K562 (cell line): ENCODE results near the gene GPR35. TPM values are rescaled to one million over a fixed set of nuclear protein-coding genes. Genes with fewer than 3 reads are reported as not detected.

Source experiments
- ATF7 ChIP-seq: fragments of 450-650 bp; IDR thresholded peaks from 2 replicates; pipeline ENCODE4 v1.7.1; 2014; ENCODE audit warnings: mild to moderate bottlenecking, moderate library complexity
- BRD9 ChIP-seq: fragments of 450-650 bp; IDR thresholded peaks from 2 replicates; pipeline ENCODE4 v1.6.1; 2018; ENCODE audit warnings: low read depth; ENCODE audit not compliant: partially characterized antibody
- DPF2 ChIP-seq: fragments of 450-650 bp; IDR thresholded peaks from 2 replicates; pipeline ENCODE4 v1.6.1; 2016
- E2F3 ChIP-seq: fragments of 250-450 bp; sonication (Bioruptor Pico); IDR thresholded peaks from 2 replicates; pipeline ENCODE4 v1.4.0; 2020; ENCODE audit warnings: mild to moderate bottlenecking
- E2F5 ChIP-seq: sonication (generic); formaldehyde crosslinking; IDR thresholded peaks from 2 replicates; pipeline ENCODE4 v1.8.0; 2022; ENCODE audit warnings: mild to moderate bottlenecking, missing genetic modification reagents
- HOXB6 ChIP-seq: fragments of 250-450 bp; sonication (Bioruptor Pico); IDR thresholded peaks from 2 replicates; pipeline ENCODE4 v1.5.1; 2022; ENCODE audit warnings: mild to moderate bottlenecking, borderline replicate concordance
- LCOR ChIP-seq: sonication (generic); formaldehyde crosslinking; IDR thresholded peaks from 2 replicates; pipeline ENCODE4 v1.8.0; 2022; ENCODE audit warnings: mild to moderate bottlenecking, missing genetic modification reagents
- MEF2D ChIP-seq: conservative IDR thresholded peaks from 2 replicates; pipeline ENCODE4 v1.6.1; 2016; ENCODE audit warnings: low read depth, missing genetic modification characterization, missing compliant biosample characterization
- MITF ChIP-seq: IDR thresholded peaks from 2 replicates; pipeline ENCODE4 v1.6.1; 2014; ENCODE audit warnings: antibody characterized with exemption
- MTA3 ChIP-seq: fragments of 450-650 bp; formaldehyde crosslinking; IDR thresholded peaks from 2 replicates; pipeline ENCODE4 v1.6.1; 2017; ENCODE audit warnings: mild to moderate bottlenecking, borderline replicate concordance
- MXI1 ChIP-seq: IDR thresholded peaks from 2 replicates; pipeline ENCODE4 v1.6.1; 2011; ENCODE audit warnings: low read depth, mild to moderate bottlenecking, improper control_type of control experiment, low read length
- PHF21A ChIP-seq: fragments of 450-650 bp; IDR thresholded peaks from 2 replicates; pipeline ENCODE4 v1.6.1; 2017; ENCODE audit warnings: low read depth, borderline replicate concordance
- RBM14 ChIP-seq: fragments of 200-400 bp; formaldehyde crosslinking; IDR thresholded peaks from 2 replicates; pipeline ENCODE4 v1.6.1; 2018; ENCODE audit warnings: low read depth, mild to moderate bottlenecking, low read length, moderate library complexity, borderline replicate concordance; ENCODE audit not compliant: insufficient read depth
- TAF9B ChIP-seq: fragments of 450-650 bp; IDR thresholded peaks from 2 replicates; pipeline ENCODE4 v1.6.1; 2018; ENCODE audit warnings: mild to moderate bottlenecking; ENCODE audit not compliant: partially characterized antibody
- TEAD1 ChIP-seq, 2 experiments: fragments of 450-650 bp in 1 of 2; sonication (generic) in 1 of 2; formaldehyde crosslinking; IDR thresholded peaks; 2 replicates each; pipeline versions ENCODE4 v1.4.0 to v1.8.0; 2020 to 2022; ENCODE audit warnings: mild to moderate bottlenecking in 2 of 2, missing genetic modification reagents in 1 of 2
- USF2 ChIP-seq: sonication (generic); formaldehyde crosslinking; IDR thresholded peaks from 2 replicates; pipeline ENCODE4 v1.5.0; 2020; ENCODE audit warnings: missing genetic modification reagents
- ZNF121 ChIP-seq: sonication (generic); formaldehyde crosslinking; conservative IDR thresholded peaks from 2 replicates; pipeline ENCODE4 v1.8.0; 2022; ENCODE audit warnings: missing genetic modification reagents
- ZNF224 ChIP-seq: sonication (generic); formaldehyde crosslinking; IDR thresholded peaks from 2 replicates; pipeline ENCODE4 v1.8.0; 2022; ENCODE audit warnings: mild to moderate bottlenecking, missing genetic modification reagents
- ZNF609 ChIP-seq: sonication (generic); formaldehyde crosslinking; IDR thresholded peaks from 2 replicates; pipeline ENCODE4 v1.8.1; 2023; ENCODE audit warnings: missing genetic modification reagents, mild to moderate bottlenecking, borderline replicate concordance
- ZNF699 ChIP-seq: fragments of 250-450 bp; sonication (Bioruptor Pico); IDR thresholded peaks from 2 replicates; pipeline ENCODE4 v1.8.0; 2021; ENCODE audit warnings: mild to moderate bottlenecking, moderate library complexity; ENCODE audit not compliant: insufficient replicate concordance
- ZNF830 ChIP-seq: fragments of 250-450 bp; sonication (Bioruptor Pico); IDR thresholded peaks from 2 replicates; pipeline ENCODE4 v1.5.0; 2021; ENCODE audit warnings: mild to moderate bottlenecking
- polyA plus RNA-seq, 8 experiments: library from polyadenylated mRNA; depleted of rRNA in 4 of 8; stranded (reverse) in 5 of 8; unstranded in 3 of 8; fragments of >200 nt; fragmentation: Nextera tagmentation in 2 of 8; fragmentation: Illumina TruSeq in 1 of 8; extraction: Ambion mirVana in 2 of 8; extraction: Trizol in 1 of 8; gene quantifications; 2 replicates each; pipeline versions ENCODE4 v1.2.1 to v1.2.3, GENCODE V29; 2011 to 2014; ENCODE audit warnings: inconsistent platforms in 1 of 8, missing spikeins in 1 of 8
- total RNA-seq, 7 experiments: library from RNA; depleted of rRNA in 6 of 7; stranded (reverse); fragments of >200 nt in 6 of 7; fragmentation: Illumina TruSeq in 2 of 7; extraction: Trizol in 2 of 7; gene quantifications; 2 replicates each; pipeline versions ENCODE4 v1.2.1 to v1.2.3, GENCODE V29; 2011 to 2021; ENCODE audit warnings: low replicate concordance in 1 of 7

GPR35 gene
- total and polyA plus RNA-seq, 9 of the 15 experiments (the other 6 are each of a cell fraction or from before 2014, with no cell fraction given): 0.04 to 0.50 (median 0.29) TPM; not detected in 3

- TF ChIP-seq RBM14 (no peak), BRD9 (no peak), DPF2 (no peak), MTA3 (no peak), TEAD1 (CRISPR knock-in tag; IDR thresholded peaks at IDR 0.05) (no peak), PHF21A (no peak), ZNF699 (no peak), USF2 (no peak), E2F5 (no peak), ZNF830 (no peak), ZNF121 (CRISPR knock-in tag) (no peak), MITF (no peak), ATF7 (peak; percentile 45; the same call in 1 of the 2 replicates), LCOR (0 out of 2 replicates have a peak, but pooled peaks have one; percentile 19), MEF2D (tag) (no peak), TAF9B (peak; percentile 23), MXI1 (no peak), E2F3 (CRISPR knock-in tag) (no peak), ZNF609 (CRISPR knock-in tag) (no peak), ZNF224 (CRISPR knock-in tag) (no peak), HOXB6 (CRISPR knock-in tag) (no peak)
Observed at GRCh38 chr2:240584486-240585031, 40.7 kb upstream of the GPR35 start (continued).
